HG02642 (cell line): ENCODE data around the gene SLC16A3.
A peak's percentile ranks its signal among the peaks of the same experiment; 100 is the strongest.
"Not testable (repeated sequence)": the region's sequence is repeated elsewhere in the genome, so short reads cannot be mapped to it uniquely, and the experiment has no call there.

Experiments used
- ATAC-seq: cut with Tn5 transposase; IDR thresholded peaks from one replicate; pipeline ENCODE4 v1.9.1; 2021; ENCODE audit warnings: mild to moderate bottlenecking; ENCODE audit not compliant: unreplicated experiment, poor library complexity

Gene SLC16A3

DNA sequence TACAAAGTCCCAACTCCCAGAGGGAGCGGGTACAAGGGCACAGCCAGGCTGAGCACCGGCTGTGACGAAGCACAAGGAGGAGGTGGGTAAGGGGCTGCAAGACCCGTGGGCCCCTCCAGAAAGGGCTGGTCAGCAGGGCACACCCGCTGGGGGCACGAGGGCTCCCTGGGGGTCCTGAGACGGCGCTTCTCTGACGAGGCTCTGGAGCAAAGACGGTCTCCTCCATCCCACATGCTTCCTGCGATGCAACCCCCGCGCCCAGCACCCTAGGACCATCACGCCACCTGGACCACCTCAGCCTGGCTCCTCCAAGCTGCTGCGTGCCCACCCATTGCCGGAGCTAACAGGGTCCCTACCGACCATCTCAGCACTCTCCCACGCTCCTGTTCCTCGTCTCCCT lies 24.9 kb upstream of the SLC16A3 start:
- no peak for ATAC-seq

DNA sequence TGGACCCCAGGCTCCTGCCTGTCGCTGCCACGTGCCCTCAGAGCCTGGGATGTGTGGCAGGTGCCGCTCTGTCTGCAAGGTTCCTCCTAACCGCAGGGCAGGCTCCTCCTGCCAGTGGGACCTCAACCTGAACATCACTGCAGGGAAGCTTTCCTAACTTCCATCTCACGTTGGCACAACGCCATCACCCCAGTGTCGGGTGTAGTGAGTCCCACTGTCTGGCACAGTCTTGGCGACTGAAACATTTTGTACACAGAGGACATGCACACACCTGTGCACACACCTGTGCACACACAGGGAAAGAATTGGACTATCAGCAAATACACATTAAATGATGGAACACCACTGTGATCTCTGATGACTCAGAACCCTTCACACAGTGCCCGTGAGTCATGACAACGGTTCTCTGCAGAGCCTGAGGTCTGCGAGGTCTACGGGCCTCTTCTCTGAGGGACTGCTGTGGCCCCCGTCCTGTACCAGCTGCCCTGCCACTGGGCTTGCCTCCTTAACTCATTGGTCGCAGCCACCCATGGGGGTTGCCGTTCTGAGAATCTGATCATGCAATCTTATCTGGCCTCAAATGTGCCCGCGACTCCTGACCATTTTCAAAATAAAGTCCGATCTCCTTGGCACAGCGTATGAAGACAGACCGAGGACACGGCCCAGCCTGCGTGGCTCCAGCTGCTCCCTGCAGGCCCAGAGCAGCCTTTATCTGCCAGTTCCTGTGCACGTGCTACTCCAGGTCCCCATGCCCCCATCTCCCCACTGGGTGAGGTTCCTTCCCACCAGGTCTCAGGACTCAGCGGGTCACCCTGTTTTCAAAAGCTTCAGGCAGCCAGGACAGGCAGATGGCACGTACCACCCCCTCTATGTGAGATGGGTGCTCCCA lies 23.8 kb upstream of the SLC16A3 start:
- ATAC-seq: no peak

GRCh38 chr17:82205720-82206508 lies 22.9 kb upstream of the SLC16A3 start:
- peak; percentile 79 for ATAC-seq

GRCh38 chr17:82210655-82211054 lies 18.2 kb upstream of the SLC16A3 start:
- ATAC-seq: not testable (repeated sequence)

- peak; percentile 78 for ATAC-seq
Measured at GRCh38 chr17:82212331-82213250, 16.3 kb upstream of the SLC16A3 start, which contains the start of gene CCDC57. TSS of gene CCDC57 (minus strand) at chr17:82212842. CDS start at chr17:82201944, 10,898 bp downstream.

GRCh38 chr17:82213251-82214011 lies 15.4 kb upstream of the SLC16A3 start:
- ATAC-seq: peak; percentile 22

GRCh38 chr17:82214012-82214628 lies 14.7 kb upstream of the SLC16A3 start:
- no peak for ATAC-seq

- ATAC-seq: no peak
Measured at GRCh38 chr17:82215095-82215971, 13.5 kb upstream of the SLC16A3 start.

DNA sequence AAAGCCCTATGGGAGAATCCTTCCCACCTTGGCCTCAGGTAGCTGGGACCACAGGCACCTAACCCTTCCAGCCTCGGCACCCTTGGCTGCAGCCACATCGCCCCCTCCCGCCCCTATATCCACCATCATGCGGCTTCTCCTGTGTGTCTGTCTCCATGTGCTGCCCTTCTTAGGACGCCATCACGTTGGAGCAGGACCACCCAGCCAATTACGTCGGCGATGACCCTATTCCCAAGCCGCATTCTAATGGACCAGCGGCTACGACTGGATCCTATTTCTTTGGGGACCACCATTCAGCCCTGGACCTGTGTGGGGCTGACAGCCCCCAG lies 12.9 kb upstream of the SLC16A3 start:
- no peak for ATAC-seq

- peak; percentile 30 for ATAC-seq
Measured at GRCh38 chr17:82216301-82217119, 12.3 kb upstream of the SLC16A3 start.

GRCh38 chr17:82217120-82217529 lies 11.7 kb upstream of the SLC16A3 start:
- ATAC-seq: no peak

DNA sequence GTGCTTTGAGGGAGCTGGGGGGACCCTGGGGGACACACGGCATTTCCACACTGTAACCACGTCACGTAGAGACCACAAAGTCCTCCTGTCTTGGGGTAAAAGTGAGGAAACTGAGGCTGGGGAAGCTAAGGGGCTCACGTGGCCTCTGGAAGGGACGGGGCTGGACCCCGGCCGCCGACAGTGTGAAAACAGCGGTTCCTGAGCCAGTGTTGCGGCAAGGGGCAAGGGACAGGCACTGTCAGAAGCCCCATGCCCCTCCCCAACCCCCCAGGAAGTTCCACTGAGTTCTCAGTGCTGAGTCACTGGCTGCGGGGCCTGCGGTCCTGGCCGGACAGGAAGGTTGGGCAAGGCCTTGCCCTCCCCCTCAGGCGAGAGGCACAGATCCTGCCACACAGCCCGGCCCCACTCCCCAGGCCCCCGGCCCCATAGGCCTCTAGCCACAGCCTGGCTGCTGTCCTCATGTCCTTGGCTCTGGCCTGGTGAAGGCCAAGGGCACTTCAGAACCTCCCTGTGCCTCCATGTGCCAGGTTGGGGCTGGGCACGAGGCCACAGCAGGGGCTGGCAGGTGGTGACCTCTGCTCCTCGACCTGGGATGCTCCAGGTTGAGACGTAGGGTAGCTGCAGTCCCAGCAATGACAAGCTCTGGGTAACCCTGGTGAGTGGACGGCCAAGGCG lies 11.2 kb upstream of the SLC16A3 start:
- ATAC-seq: no peak

DNA sequence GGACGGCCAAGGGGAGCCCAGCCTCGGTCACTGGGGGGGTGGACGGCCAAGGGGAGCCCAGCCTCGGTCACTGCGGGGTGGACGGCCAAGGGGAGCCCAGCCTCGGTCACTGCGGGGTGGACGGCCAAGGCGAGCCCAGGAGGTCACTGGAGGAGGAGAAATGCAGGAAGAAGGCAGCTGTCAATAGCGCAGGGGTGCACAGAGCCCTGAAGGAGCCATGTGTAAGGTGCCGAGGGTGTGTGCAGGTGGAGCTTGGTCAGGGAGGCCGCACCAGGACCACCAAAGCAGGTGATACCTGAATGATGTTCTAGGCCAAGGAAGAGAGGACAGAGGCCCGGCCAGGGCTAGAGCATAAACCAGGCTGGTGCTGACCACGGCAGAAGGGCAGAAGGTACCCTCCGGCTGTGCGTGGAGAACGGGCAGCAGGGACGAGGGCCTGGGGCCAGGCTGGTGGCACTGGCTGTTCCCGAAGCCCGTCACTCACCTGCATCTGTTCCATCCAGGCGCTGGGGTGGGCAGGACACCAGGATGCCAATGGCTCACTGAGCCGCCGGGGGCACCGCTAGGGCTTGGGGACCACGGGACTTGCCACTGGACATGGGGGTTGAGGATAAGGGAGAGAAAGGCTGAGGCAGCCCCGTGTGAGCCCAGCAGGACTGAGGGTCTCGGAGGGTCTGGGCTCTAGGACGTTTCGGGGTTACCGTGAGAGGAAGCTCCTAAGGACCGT lies 10.3 kb upstream of the SLC16A3 start:
- no peak for ATAC-seq

- no peak for ATAC-seq
Measured at GRCh38 chr17:82219083-82219482, 9.8 kb upstream of the SLC16A3 start.

DNA sequence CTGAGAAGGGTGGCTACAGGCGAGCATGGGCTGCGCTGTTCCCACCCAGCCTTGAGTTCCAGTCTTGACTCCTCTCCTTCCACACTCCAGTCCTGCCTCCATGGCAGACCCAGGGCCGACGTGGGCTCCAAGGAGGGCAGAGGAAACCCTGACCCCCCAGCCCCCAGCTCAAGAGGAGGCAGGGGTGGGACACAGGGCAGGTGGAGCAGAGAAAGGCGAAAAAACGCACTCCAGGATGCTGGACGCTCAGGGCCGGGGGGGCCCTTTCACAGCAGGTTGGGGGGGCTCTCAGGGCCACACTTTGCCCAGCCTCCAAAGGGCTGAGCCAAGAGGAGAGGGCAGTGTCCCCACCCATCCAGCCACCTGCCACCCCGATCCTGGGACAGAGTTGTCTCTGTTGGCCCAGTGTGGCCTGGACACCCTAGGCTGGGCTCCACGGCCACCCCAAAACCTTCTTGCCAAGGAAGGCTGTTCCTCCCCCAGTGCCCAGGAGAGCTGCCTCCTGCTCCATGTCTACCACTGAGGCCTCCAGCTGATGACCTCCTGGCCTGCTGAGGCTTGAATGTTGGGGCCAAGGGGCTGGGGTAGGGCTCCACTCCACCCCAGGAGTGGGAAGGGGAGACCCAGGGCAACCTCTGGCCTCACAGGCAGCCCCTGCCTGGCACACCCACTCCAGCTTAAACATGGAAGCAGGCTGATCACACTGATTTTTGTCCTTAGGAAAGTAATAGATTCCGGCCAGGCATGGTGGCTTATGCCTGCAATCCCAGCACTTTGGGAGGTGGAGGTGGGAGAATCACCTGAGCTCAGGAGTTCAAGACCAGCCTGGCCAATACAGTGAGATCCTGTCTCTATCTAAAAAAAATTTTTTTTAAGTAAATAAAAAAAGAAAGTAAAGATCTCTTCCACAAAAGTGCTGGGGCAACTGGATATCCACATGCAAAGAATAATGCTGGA lies 8.8 kb upstream of the SLC16A3 start:
- ATAC-seq: no peak
